ENCODE results near the gene MTMR3.
A peak's percentile ranks its signal among the peaks of the same experiment; 100 is the strongest.
"Not testable (repeated sequence)": the region's sequence is repeated elsewhere in the genome, so short reads cannot be mapped to it uniquely, and the experiment has no call there.

The MTMR3 gene

GRCh38 chr22:30046716-30047363 lies 163.9 kb downstream of the MTMR3 start:
- no peak for DNase-seq

- DNase-seq = no peak
Observed at GRCh38 chr22:30047364-30047738, 164.4 kb downstream of the MTMR3 start.

GRCh38 chr22:30048681-30049080 lies 165.7 kb downstream of the MTMR3 start:
- no peak for DNase-seq

GRCh38 chr22:30054067-30054763 lies 171.2 kb downstream of the MTMR3 start:
- no peak for DNase-seq

- DNase-seq = no peak
Observed at GRCh38 chr22:30054764-30055069, 171.7 kb downstream of the MTMR3 start.

GRCh38 chr22:30056015-30056414 lies 173.0 kb downstream of the MTMR3 start:
- no peak for DNase-seq

- DNase-seq = no peak
Observed at GRCh38 chr22:30057375-30057774, 174.4 kb downstream of the MTMR3 start.

GRCh38 chr22:30059346-30060020 lies 176.5 kb downstream of the MTMR3 start:
- not testable (repeated sequence) for DNase-seq

- DNase-seq = not testable (repeated sequence)
Observed at GRCh38 chr22:30061094-30061493, 178.1 kb downstream of the MTMR3 start.

- DNase-seq = no peak
Observed at GRCh38 chr22:30062259-30062658, 179.3 kb downstream of the MTMR3 start.

GRCh38 chr22:30062950-30063349 lies 180.0 kb downstream of the MTMR3 start:
- no peak for DNase-seq

- no peak for DNase-seq
Observed at GRCh38 chr22:30064172-30064571, 181.2 kb downstream of the MTMR3 start.

GRCh38 chr22:30073743-30074142 lies 190.8 kb downstream of the MTMR3 start:
- no peak for DNase-seq

GRCh38 chr22:30074147-30074546 lies 191.2 kb downstream of the MTMR3 start:
- no peak for DNase-seq

- no peak for DNase-seq
Observed at GRCh38 chr22:30074994-30075393, 192.0 kb downstream of the MTMR3 start.

GRCh38 chr22:30077279-30077880 lies 194.4 kb downstream of the MTMR3 start:
- DNase-seq = no peak

- DNase-seq = peak in 24 of 58 donors; percentile 0 to 42 (median 10)
Observed at GRCh38 chr22:30078320-30079311, 195.6 kb downstream of the MTMR3 start.

GRCh38 chr22:30079952-30080533 lies 197.1 kb downstream of the MTMR3 start, which contains the start of gene HORMAD2:
Gene HORMAD2, plus strand, starts transcription at chr22:30080464. Its CDS starts 13,489 bp downstream, at chr22:30093953.
- peak in 39 of 58 donors; percentile 1 to 66 (median 23) for DNase-seq
